ENCODE data around the gene LETMD1. TPM values are rescaled to one million over a fixed set of nuclear protein-coding genes. Genes with fewer than 3 reads are reported as not detected.

LETMD1 gene
- total and polyA plus RNA-seq, 9 of the 15 experiments (the other 6 are each of a cell fraction or from before 2014, with no cell fraction given) = 58.7 to 163 (median 75.4) TPM

DNA sequence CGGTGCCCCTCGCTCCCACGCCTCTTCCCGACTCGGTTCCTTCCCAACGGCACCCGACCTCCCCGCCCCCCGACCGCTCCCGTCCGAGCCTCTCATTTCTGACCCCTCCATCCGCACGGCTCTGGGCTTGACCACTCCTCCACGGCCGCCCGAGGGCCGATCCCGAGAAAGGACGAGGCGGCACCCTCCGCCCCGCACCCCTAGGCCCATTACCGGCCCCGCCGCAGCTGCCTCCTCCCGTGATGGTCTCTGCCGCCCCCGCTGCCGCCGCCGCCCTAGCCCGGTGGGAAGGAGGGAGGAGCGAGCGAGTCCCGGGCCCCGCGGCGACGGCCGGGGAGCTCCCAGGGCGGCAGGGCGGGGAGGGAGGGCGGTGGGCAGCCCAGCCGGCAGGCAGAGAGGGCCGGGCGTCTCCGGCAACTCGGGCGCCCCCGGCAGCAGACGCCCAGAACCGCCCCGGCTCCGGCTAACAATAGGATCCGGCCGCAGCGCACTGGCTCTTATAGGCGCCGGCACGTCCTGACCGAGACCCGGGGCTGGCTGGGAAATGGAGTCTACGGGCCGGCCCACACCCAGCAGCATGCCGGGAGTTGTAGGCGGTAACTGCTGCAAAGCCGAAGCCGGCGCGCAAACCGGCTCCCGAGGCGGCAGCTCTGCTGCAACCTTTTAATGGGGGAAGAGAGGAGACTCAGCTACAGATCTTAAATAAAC is 35.2 kb downstream of the LETMD1 start, which contains the start of gene CSRNP2 (continued):
- peak; percentile 74; the same call in 1 of the 2 replicates for TF ChIP-seq SIN3B (IDR thresholded peaks at IDR 0.05; ENCODE audit: low read depth)
- TF ChIP-seq, protein P1, sequence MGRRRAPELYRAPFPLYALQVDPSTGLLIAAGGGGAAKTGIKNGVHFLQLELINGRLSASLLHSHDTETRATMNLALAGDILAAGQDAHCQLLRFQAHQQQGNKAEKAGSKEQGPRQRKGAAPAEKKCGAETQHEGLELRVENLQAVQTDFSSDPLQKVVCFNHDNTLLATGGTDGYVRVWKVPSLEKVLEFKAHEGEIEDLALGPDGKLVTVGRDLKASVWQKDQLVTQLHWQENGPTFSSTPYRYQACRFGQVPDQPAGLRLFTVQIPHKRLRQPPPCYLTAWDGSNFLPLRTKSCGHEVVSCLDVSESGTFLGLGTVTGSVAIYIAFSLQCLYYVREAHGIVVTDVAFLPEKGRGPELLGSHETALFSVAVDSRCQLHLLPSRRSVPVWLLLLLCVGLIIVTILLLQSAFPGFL (CRISPR knock-in tag; IDR thresholded peaks at IDR 0.05) = 0 out of 2 replicates have a peak, but pooled peaks have one; percentile 31
- 0 out of 2 replicates have a peak, but pooled peaks have one; percentile 13 for TF ChIP-seq ETV1 (tag; conservative IDR thresholded peaks at IDR 0.05; ENCODE audit: low read depth)
- no peak for TF ChIP-seq TEAD2 (tag; IDR thresholded peaks at IDR 0.05)
- peak; percentile 81; the same call in 1 of the 2 replicates for TF ChIP-seq TGIF2 (CRISPR knock-in tag; IDR thresholded peaks at IDR 0.05)
- TF ChIP-seq RB1 (IDR thresholded peaks at IDR 0.05; ENCODE audit: low read depth) = peak; percentile 83
- 0 out of 2 replicates have a peak, but pooled peaks have one; percentile 29 for TF ChIP-seq ZC3H11A (IDR thresholded peaks at IDR 0.05; ENCODE audit: low read depth, low read length)
- peak; percentile 89 for TF ChIP-seq GTF2E2 (tag; IDR thresholded peaks at IDR 0.05)
- TF ChIP-seq SMC3 (conservative IDR thresholded peaks at IDR 0.05; ENCODE audit: insufficient read depth, low read depth, low read length) = 0 out of 2 replicates have a peak, but pooled peaks have one; percentile 4
- peak; percentile 65 for TF ChIP-seq POLR2B (IDR thresholded peaks at IDR 0.05; ENCODE audit: low read depth, partially characterized antibody)
- TF ChIP-seq TCF7 (IDR thresholded peaks at IDR 0.05; ENCODE audit: borderline replicate concordance) = peak; percentile 60; the same call in 1 of the 2 replicates
- TF ChIP-seq SUPT5H (IDR thresholded peaks at IDR 0.05) = peak; percentile 81
- TF ChIP-seq ZFX (CRISPR knock-in tag; IDR thresholded peaks at IDR 0.05) = peak; percentile 92
- peak in 1 of 2 experiments; percentile 32; a peak in 1 of 4 replicates for TF ChIP-seq FOXA3 (CRISPR knock-in tag; conservative IDR thresholded peaks at IDR 0.05 in 1 of 2, IDR thresholded peaks at IDR 0.05 in 1 of 2)
- no peak for TF ChIP-seq KDM4B (IDR thresholded peaks at IDR 0.05; ENCODE audit: borderline replicate concordance in 2 of 2, low read depth in 1 of 2)
- no peak for TF ChIP-seq DIDO1 (tag; IDR thresholded peaks at IDR 0.05; ENCODE audit: low read depth)
- TF ChIP-seq, protein P2, sequence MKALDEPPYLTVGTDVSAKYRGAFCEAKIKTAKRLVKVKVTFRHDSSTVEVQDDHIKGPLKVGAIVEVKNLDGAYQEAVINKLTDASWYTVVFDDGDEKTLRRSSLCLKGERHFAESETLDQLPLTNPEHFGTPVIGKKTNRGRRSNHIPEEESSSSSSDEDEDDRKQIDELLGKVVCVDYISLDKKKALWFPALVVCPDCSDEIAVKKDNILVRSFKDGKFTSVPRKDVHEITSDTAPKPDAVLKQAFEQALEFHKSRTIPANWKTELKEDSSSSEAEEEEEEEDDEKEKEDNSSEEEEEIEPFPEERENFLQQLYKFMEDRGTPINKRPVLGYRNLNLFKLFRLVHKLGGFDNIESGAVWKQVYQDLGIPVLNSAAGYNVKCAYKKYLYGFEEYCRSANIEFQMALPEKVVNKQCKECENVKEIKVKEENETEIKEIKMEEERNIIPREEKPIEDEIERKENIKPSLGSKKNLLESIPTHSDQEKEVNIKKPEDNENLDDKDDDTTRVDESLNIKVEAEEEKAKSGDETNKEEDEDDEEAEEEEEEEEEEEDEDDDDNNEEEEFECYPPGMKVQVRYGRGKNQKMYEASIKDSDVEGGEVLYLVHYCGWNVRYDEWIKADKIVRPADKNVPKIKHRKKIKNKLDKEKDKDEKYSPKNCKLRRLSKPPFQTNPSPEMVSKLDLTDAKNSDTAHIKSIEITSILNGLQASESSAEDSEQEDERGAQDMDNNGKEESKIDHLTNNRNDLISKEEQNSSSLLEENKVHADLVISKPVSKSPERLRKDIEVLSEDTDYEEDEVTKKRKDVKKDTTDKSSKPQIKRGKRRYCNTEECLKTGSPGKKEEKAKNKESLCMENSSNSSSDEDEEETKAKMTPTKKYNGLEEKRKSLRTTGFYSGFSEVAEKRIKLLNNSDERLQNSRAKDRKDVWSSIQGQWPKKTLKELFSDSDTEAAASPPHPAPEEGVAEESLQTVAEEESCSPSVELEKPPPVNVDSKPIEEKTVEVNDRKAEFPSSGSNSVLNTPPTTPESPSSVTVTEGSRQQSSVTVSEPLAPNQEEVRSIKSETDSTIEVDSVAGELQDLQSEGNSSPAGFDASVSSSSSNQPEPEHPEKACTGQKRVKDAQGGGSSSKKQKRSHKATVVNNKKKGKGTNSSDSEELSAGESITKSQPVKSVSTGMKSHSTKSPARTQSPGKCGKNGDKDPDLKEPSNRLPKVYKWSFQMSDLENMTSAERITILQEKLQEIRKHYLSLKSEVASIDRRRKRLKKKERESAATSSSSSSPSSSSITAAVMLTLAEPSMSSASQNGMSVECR (CRISPR knock-in tag; IDR thresholded peaks at IDR 0.05) = peak; percentile 76; the same call in 1 of the 2 replicates
- TF ChIP-seq, protein P3, sequence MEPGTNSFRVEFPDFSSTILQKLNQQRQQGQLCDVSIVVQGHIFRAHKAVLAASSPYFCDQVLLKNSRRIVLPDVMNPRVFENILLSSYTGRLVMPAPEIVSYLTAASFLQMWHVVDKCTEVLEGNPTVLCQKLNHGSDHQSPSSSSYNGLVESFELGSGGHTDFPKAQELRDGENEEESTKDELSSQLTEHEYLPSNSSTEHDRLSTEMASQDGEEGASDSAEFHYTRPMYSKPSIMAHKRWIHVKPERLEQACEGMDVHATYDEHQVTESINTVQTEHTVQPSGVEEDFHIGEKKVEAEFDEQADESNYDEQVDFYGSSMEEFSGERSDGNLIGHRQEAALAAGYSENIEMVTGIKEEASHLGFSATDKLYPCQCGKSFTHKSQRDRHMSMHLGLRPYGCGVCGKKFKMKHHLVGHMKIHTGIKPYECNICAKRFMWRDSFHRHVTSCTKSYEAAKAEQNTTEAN (CRISPR knock-in tag; IDR thresholded peaks at IDR 0.05) = 0 out of 2 replicates have a peak, but pooled peaks have one; percentile 51

Measured in K562 (cell line).